Right lobe of liver (tissue), 4 donors: ENCODE data around the gene FAM217A.

Experiments
- POLR2A ChIP-seq: fragments of 450-650 bp; IDR thresholded peaks from one replicate; pipeline ENCODE4 v1.6.1; 2017; ENCODE audit warnings: antibody characterized with exemption, mild to moderate bottlenecking
- TF ChIP-seq, protein P1 (sequence below), 4 donors: fragments of 200-600 bp in 3 of 4; fragments of 450-650 bp in 1 of 4; IDR thresholded peaks; one replicate each; pipeline versions ENCODE4 v1.5.1 to v1.8.0; 2016 to 2022; ENCODE audit warnings: antibody characterized with exemption in 4 of 4, mild to moderate bottlenecking in 2 of 4
- donor health status: DM: no; HTN: no; CAD: no.
- donor health status: DM: no; HTN: no; CAD: no.
- donor health status: DM: no; HTN: yes; CAD: no.

DNA sequence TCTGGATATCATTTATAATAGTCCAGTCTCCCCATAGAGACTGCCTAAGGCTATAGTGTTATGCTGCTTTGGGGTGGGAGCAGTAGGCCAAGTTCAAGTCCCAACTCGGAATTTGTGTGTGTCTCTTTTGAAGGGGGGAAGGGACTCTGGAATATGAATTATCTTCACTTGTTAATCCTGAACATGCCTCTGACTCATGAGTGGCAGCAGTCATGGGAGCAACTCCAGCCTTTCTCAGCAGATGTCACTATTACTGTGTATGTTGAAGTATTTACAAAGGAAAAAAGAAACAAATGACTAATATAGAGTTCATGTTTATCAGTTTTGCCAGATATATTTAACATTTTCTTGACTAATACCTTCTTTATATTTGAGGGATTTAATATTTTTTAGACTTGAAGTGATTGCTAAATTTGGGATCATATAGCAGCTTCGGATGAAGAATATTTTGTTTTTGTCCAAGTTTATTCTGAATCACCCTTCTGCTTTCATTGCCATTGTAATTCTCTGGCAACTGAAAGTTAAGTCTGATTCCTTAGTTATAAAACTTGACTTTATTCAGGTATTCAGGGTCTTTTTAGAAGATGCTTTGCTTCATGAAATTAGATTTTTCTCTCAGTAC, 23.4 kb downstream of the FAM217A start:
- TF ChIP-seq, protein P1, sequence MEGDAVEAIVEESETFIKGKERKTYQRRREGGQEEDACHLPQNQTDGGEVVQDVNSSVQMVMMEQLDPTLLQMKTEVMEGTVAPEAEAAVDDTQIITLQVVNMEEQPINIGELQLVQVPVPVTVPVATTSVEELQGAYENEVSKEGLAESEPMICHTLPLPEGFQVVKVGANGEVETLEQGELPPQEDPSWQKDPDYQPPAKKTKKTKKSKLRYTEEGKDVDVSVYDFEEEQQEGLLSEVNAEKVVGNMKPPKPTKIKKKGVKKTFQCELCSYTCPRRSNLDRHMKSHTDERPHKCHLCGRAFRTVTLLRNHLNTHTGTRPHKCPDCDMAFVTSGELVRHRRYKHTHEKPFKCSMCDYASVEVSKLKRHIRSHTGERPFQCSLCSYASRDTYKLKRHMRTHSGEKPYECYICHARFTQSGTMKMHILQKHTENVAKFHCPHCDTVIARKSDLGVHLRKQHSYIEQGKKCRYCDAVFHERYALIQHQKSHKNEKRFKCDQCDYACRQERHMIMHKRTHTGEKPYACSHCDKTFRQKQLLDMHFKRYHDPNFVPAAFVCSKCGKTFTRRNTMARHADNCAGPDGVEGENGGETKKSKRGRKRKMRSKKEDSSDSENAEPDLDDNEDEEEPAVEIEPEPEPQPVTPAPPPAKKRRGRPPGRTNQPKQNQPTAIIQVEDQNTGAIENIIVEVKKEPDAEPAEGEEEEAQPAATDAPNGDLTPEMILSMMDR (IDR thresholded peaks at IDR 0.05): peak; percentile 39 to 51 (median 46)
- no peak for TF ChIP-seq POLR2A
